ENCODE data around the gene TEPSIN. TPM values are rescaled to one million over a fixed set of nuclear protein-coding genes. Genes with fewer than 3 reads are reported as not detected.

TEPSIN gene
- total RNA-seq, 1 experiment from 2014 or later = 38.8 TPM

- Histone ChIP-seq H3T11ph (ENCODE audit: low read length) (no peak overlapping the region), H4K20me1 (ENCODE audit: control insufficient read depth, insufficient read depth, insufficient read length) (peaks cover 2% of the 10 kb centered on the region), H4K8ac (replicated peaks; ENCODE audit: insufficient read length, low read depth, low read length) (no peak overlapping the region), H2BK15ac (ENCODE audit: low read depth, low read length) (no peak overlapping the region), H2BK20ac (ENCODE audit: low read depth, low read length, poor library complexity, severe bottlenecking) (no peak overlapping the region), H4K5ac (ENCODE audit: insufficient read length, low read depth, low read length) (no peak overlapping the region), H3K14ac (ENCODE audit: insufficient read depth, low read length) (no peak overlapping the region), H3K56ac (ENCODE audit: insufficient read length, low read depth, low read length) (no peak overlapping the region), H4K91ac (ENCODE audit: insufficient read length, low read depth, low read length) (no peak overlapping the region), H2BK12ac (ENCODE audit: insufficient read length, low read depth, low read length) (no peak overlapping the region), H3K79me2 (ENCODE audit: insufficient read depth, low read length) (no peaks in the 10 kb centered on the region), H3K23me2 (ENCODE audit: insufficient read length, low read depth, low read length, poor library complexity, severe bottlenecking) (no peaks in the 10 kb centered on the region), H3K9ac (ENCODE audit: extremely low read depth, insufficient read length, low read length) (no peak overlapping the region), H3K4me1 (ENCODE audit: insufficient read depth, low read length) (no peaks in the 10 kb centered on the region), H3K23ac (ENCODE audit: insufficient read length, low read depth, low read length) (no peak overlapping the region), H3K27ac (ENCODE audit: insufficient read length, low read depth, low read length) (no peak overlapping the region), H3K18ac (ENCODE audit: insufficient read length, low read depth, low read length) (no peak overlapping the region), H3K27me3 (ENCODE audit: insufficient read depth, low read length) (no peaks in the 10 kb centered on the region), H2BK120ac (ENCODE audit: low read depth, low read length, poor library complexity, severe bottlenecking) (no peak overlapping the region), H3K9me3 (ENCODE audit: control insufficient read depth, low read depth, low read length) (no peaks in the 10 kb centered on the region), H2AFZ (ENCODE audit: low read length) (no peak overlapping the region), H2AK5ac (ENCODE audit: insufficient read length, low read length) (no peak overlapping the region), H3K4me2 (ENCODE audit: insufficient read depth, insufficient read length, low read length) (no peak overlapping the region), H3K79me1 (ENCODE audit: insufficient read depth, low read depth, low read length, poor library complexity, severe bottlenecking) (no peaks in the 10 kb centered on the region), H2BK5ac (ENCODE audit: insufficient read length, low read length) (no peak overlapping the region), H3K4ac (ENCODE audit: low read depth, low read length) (no peak overlapping the region)
- peaks cover 8% of the 10 kb centered on the region for H3K27me3 Mint-ChIP-seq (ENCODE audit: low read depth)
- no CpG with 5 or more reads among the region's 14 CpGs for WGBS (ENCODE audit: extremely low coverage, insufficient read length, low lambda C conversion rate)
- no peak for DNase-seq
- H3K4me1 Mint-ChIP-seq = no peaks in the 10 kb centered on the region
- H3K9me3 Mint-ChIP-seq = no peaks in the 10 kb centered on the region; a peak in 1 of 5 replicates
- peaks cover 8 to 18% (median 14%) of the 10 kb centered on the region in 3 experiments for H3K36me3 Mint-ChIP-seq (ENCODE audit: insufficient read depth in 1 of 3, low read depth in 3 of 3)
- no peak for TF ChIP-seq CTCF (conservative IDR thresholded peaks at IDR 0.05)
- no peak overlapping the region for H3K27ac Mint-ChIP-seq
- H3K4me3 Mint-ChIP-seq = no peak overlapping the region
These were observed 9.3 kb downstream of the TEPSIN start for GRCh38 chr17:81229666-81229920.
